ENCODE measurements around the gene ZNF728.
"Not testable (repeated sequence)": the region's sequence is repeated elsewhere in the genome, so short reads cannot be mapped to it uniquely, and the experiment has no call there.

The ZNF728 gene

DNA sequence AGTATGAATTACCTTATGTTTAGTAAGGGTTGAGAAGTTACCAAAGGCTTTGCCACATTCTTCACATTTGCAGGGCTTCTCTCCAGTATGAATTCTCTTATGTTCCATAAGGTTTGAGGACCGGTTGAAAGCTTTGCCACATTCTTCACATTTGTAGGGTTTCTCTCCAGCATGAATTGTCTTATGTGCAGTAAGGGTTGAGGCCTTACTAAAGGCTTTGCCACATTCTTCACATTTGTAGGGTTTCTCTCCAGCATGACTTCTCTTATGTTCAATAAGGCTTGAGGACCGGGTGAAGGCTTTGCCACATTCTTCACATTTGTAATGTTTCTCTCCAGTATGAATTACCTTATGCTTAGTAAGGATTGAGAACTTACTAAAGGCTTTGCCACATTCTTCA lies 26.7 kb downstream of the ZNF728 start:
- TF ChIP-seq, protein P1, sequence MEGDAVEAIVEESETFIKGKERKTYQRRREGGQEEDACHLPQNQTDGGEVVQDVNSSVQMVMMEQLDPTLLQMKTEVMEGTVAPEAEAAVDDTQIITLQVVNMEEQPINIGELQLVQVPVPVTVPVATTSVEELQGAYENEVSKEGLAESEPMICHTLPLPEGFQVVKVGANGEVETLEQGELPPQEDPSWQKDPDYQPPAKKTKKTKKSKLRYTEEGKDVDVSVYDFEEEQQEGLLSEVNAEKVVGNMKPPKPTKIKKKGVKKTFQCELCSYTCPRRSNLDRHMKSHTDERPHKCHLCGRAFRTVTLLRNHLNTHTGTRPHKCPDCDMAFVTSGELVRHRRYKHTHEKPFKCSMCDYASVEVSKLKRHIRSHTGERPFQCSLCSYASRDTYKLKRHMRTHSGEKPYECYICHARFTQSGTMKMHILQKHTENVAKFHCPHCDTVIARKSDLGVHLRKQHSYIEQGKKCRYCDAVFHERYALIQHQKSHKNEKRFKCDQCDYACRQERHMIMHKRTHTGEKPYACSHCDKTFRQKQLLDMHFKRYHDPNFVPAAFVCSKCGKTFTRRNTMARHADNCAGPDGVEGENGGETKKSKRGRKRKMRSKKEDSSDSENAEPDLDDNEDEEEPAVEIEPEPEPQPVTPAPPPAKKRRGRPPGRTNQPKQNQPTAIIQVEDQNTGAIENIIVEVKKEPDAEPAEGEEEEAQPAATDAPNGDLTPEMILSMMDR (IDR thresholded peaks at IDR 0.05; ENCODE audit: control insufficient read depth, insufficient read depth, low read depth, low read length, missing control alignments) = no peak
- H3K4me3 ChIP-seq (ENCODE audit: control insufficient read depth, low read depth, low read length) = no peak overlapping the region
- DNase-seq (ENCODE audit: low read depth) = no peak

DNA sequence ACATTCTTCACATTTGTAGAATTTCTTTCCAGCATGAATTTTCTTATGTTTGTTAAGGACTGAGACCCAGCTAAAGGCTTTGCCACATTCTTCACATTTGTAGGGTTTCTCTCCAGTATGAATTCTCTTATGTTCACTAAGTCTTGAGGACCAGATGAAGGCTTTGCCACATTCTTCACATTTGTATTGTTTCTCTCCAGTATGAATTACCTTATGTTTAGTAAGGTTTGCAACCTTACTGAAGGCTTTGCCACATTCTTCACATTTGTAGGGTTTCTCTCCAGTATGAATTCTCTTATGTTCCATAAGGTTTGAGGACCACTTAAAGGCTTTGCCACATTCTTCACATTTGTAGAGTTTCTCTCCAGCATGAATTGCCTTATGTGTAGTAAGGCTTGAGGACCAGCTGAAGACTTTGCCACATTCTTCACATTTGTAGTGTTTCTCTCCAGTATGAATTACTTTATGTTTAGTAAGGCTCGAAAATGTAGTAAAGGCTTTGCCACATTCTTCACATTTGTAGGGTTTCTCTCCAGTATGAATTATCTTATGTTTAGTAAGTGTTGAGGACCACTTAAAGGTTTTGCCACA lies 27.3 kb downstream of the ZNF728 start:
- not testable (repeated sequence) for DNase-seq (ENCODE audit: low read depth); H3K4me3 ChIP-seq (ENCODE audit: control insufficient read depth, low read depth, low read length)

DNA sequence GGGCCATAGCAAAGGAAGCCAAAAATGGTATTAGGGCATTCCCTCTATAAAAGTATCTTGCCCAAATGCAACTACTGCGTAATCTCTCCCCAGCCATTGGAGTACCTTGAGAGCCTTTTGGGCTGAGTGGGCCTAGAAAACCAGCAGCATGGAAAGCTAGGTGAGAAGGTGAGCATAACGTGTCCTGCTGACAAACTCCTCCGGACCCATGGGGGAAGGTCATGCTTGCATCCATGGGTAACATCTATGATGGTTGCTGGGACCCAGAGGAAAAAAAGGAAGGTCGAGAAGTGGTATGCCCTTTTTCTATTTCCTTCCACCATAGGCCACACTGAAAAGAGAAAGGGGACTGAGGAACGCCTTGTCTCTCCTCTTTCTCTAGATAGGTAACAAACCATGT lies 57.4 kb downstream of the ZNF728 start:
- DNase-seq (ENCODE audit: low read depth) = no peak
- TF ChIP-seq, protein P1 (IDR thresholded peaks at IDR 0.05; ENCODE audit: control insufficient read depth, insufficient read depth, low read depth, low read length, missing control alignments) = no peak
- H3K4me3 ChIP-seq (ENCODE audit: control insufficient read depth, low read depth, low read length) = no peak overlapping the region

GRCh38 chr19:22935151-22935550 lies 67.8 kb downstream of the ZNF728 start:
- DNase-seq (ENCODE audit: low read depth) = no peak
- TF ChIP-seq, protein P1 (IDR thresholded peaks at IDR 0.05; ENCODE audit: control insufficient read depth, insufficient read depth, low read depth, low read length, missing control alignments) = no peak
- no peak overlapping the region for H3K4me3 ChIP-seq (ENCODE audit: control insufficient read depth, low read depth, low read length)

GRCh38 chr19:22927576-22927975 lies 75.4 kb downstream of the ZNF728 start:
- not testable (repeated sequence) for DNase-seq (ENCODE audit: low read depth); H3K4me3 ChIP-seq (ENCODE audit: control insufficient read depth, low read depth, low read length)

- not testable (repeated sequence) for H3K4me3 ChIP-seq (ENCODE audit: control insufficient read depth, low read depth, low read length); DNase-seq (ENCODE audit: low read depth)
Measured at GRCh38 chr19:22925181-22925580, 77.8 kb downstream of the ZNF728 start.
